BLaER1 (cell line): ENCODE results near the gene DISC1.

Experiments used
- H3K27ac ChIP-seq: shearing (Covaris generic); formaldehyde crosslinking; 2 replicates; pipeline ENCODE4 v1.8.1; 2022
- H3K27me3 ChIP-seq: shearing (Covaris generic); formaldehyde crosslinking; 2 replicates; pipeline ENCODE4 v1.8.1; 2022
- H3K36me3 ChIP-seq: shearing (Covaris generic); formaldehyde crosslinking; 2 replicates; pipeline ENCODE4 v1.8.1; 2022
- H3K4me1 ChIP-seq: shearing (Covaris generic); formaldehyde crosslinking; 2 replicates; pipeline ENCODE4 v1.8.1; 2022
- H3K4me2 ChIP-seq: shearing (Covaris generic); formaldehyde crosslinking; 2 replicates; pipeline ENCODE4 v1.8.1; 2022
- H3K4me3 ChIP-seq: shearing (Covaris generic); formaldehyde crosslinking; 2 replicates; pipeline ENCODE4 v1.8.1; 2022
- H3K9ac ChIP-seq: shearing (Covaris generic); formaldehyde crosslinking; 2 replicates; pipeline ENCODE4 v1.8.1; 2022
- H3K9me3 ChIP-seq: shearing (Covaris generic); formaldehyde crosslinking; 2 replicates; pipeline ENCODE4 v1.8.1; 2022
- H4K20me1 ChIP-seq: shearing (Covaris generic); formaldehyde crosslinking; 2 replicates; pipeline ENCODE4 v1.8.1; 2022
- Cebpa-rat ChIP-seq: shearing (Covaris generic); IDR thresholded peaks from 2 replicates; pipeline ENCODE4 v1.8.1; 2022

Gene DISC1

GRCh38 chr1:231828182-231828920, 201.8 kb downstream of the DISC1 start:
- Histone ChIP-seq H4K20me1 (no peaks in the 10 kb centered on the region), H3K9ac (no peak overlapping the region), H3K4me2 (no peak overlapping the region), H3K4me3 (no peak overlapping the region), H3K36me3 (no peaks in the 10 kb centered on the region), H3K27ac (no peak overlapping the region), H3K4me1 (no peaks in the 10 kb centered on the region), H3K27me3 (no peaks in the 10 kb centered on the region), H3K9me3 (no peaks in the 10 kb centered on the region)
- no peak for TF ChIP-seq Cebpa-rat

GRCh38 chr1:231829332-231829731, 202.7 kb downstream of the DISC1 start:
- no peaks in the 10 kb centered on the region for H3K9me3 ChIP-seq
- TF ChIP-seq Cebpa-rat = no peak

GRCh38 chr1:231836227-231836893, 209.8 kb downstream of the DISC1 start:
- Histone ChIP-seq H3K27ac (no peak overlapping the region), H3K36me3 (no peaks in the 10 kb centered on the region), H3K27me3 (no peaks in the 10 kb centered on the region), H3K9me3 (no peaks in the 10 kb centered on the region), H3K9ac (no peak overlapping the region), H3K4me2 (no peak overlapping the region), H4K20me1 (no peaks in the 10 kb centered on the region), H3K4me1 (peaks cover 20% of the 10 kb centered on the region), H3K4me3 (no peak overlapping the region)
- no peak for TF ChIP-seq Cebpa-rat

More at GRCh38 chr1:231829332-231829731, 202.7 kb downstream of the DISC1 start:
- Histone ChIP-seq H4K20me1 (no peaks in the 10 kb centered on the region), H3K9ac (no peak overlapping the region), H3K36me3 (no peaks in the 10 kb centered on the region), H3K4me3 (no peak overlapping the region), H3K4me2 (no peak overlapping the region), H3K27ac (no peak overlapping the region), H3K4me1 (no peaks in the 10 kb centered on the region), H3K27me3 (no peaks in the 10 kb centered on the region)

- Histone ChIP-seq H3K9me3 (no peaks in the 10 kb centered on the region), H3K27me3 (no peaks in the 10 kb centered on the region)
- no peak for TF ChIP-seq Cebpa-rat
These were observed 211.9 kb downstream of the DISC1 start for GRCh38 chr1:231838521-231838920.

GRCh38 chr1:231839999-231840398, 213.4 kb downstream of the DISC1 start:
- no peak overlapping the region for H3K9ac ChIP-seq

More at GRCh38 chr1:231838521-231838920, 211.9 kb downstream of the DISC1 start:
- Histone ChIP-seq H4K20me1 (no peaks in the 10 kb centered on the region), H3K4me1 (peaks cover 21% of the 10 kb centered on the region), H3K27ac (no peak overlapping the region), H3K9ac (no peak overlapping the region), H3K4me2 (no peak overlapping the region), H3K4me3 (no peak overlapping the region), H3K36me3 (no peaks in the 10 kb centered on the region)

GRCh38 chr1:231841616-231842344, 215.2 kb downstream of the DISC1 start:
- TF ChIP-seq Cebpa-rat = no peak
- Histone ChIP-seq H3K4me3 (no peak overlapping the region), H3K4me1 (peaks cover 44% of the 10 kb centered on the region), H4K20me1 (no peaks in the 10 kb centered on the region), H3K9me3 (no peaks in the 10 kb centered on the region), H3K36me3 (no peaks in the 10 kb centered on the region), H3K27me3 (no peaks in the 10 kb centered on the region), H3K4me2 (no peak overlapping the region), H3K9ac (no peak overlapping the region), H3K27ac (no peak overlapping the region)

More at GRCh38 chr1:231839999-231840398, 213.4 kb downstream of the DISC1 start:
- H3K4me3 ChIP-seq = no peak overlapping the region
- peak overlapping the region; percentile 53 for H3K4me2 ChIP-seq
- H4K20me1 ChIP-seq = no peaks in the 10 kb centered on the region
- H3K27me3 ChIP-seq = no peaks in the 10 kb centered on the region
- TF ChIP-seq Cebpa-rat = no peak
- no peaks in the 10 kb centered on the region for H3K36me3 ChIP-seq
- H3K9me3 ChIP-seq = no peaks in the 10 kb centered on the region
- peaks cover 33% of the 10 kb centered on the region for H3K4me1 ChIP-seq
- no peak overlapping the region for H3K27ac ChIP-seq

- no peaks in the 10 kb centered on the region for H3K27me3 ChIP-seq
- H3K27ac ChIP-seq = no peak overlapping the region
- no peaks in the 10 kb centered on the region for H3K9me3 ChIP-seq
- H4K20me1 ChIP-seq = no peaks in the 10 kb centered on the region
- no peaks in the 10 kb centered on the region for H3K36me3 ChIP-seq
- TF ChIP-seq Cebpa-rat = no peak
- H3K9ac ChIP-seq = no peak overlapping the region
- no peak overlapping the region for H3K4me3 ChIP-seq
- H3K4me2 ChIP-seq = no peak overlapping the region
- peaks cover 44% of the 10 kb centered on the region for H3K4me1 ChIP-seq
These were observed 215.9 kb downstream of the DISC1 start for GRCh38 chr1:231842441-231842840.

- no peak for TF ChIP-seq Cebpa-rat
- Histone ChIP-seq H3K27me3 (no peaks in the 10 kb centered on the region), H3K4me2 (peak overlapping the region; percentile 59), H3K36me3 (no peaks in the 10 kb centered on the region), H4K20me1 (no peaks in the 10 kb centered on the region), H3K9ac (no peak overlapping the region; the same call in 1 of the 2 replicates), H3K27ac (0 out of 2 replicates have a peak overlapping the region, but pooled peaks have one; percentile 14), H3K9me3 (no peaks in the 10 kb centered on the region), H3K4me3 (no peak overlapping the region), H3K4me1 (peaks cover 38% of the 10 kb centered on the region)
These were observed 218.5 kb downstream of the DISC1 start for GRCh38 chr1:231844986-231845502.

- Histone ChIP-seq H3K36me3 (no peaks in the 10 kb centered on the region), H3K9ac (no peak overlapping the region), H3K4me3 (no peak overlapping the region), H4K20me1 (no peaks in the 10 kb centered on the region), H3K4me1 (peaks cover 24% of the 10 kb centered on the region), H3K27me3 (no peaks in the 10 kb centered on the region), H3K27ac (no peak overlapping the region), H3K4me2 (no peak overlapping the region), H3K9me3 (no peaks in the 10 kb centered on the region)
- no peak for TF ChIP-seq Cebpa-rat
These were observed 221.2 kb downstream of the DISC1 start for GRCh38 chr1:231847612-231848397.
